Measurements from ENCODE around the gene KCND1.

GRCh38 chrX:48983081-48983480 lies 11.4 kb upstream of the KCND1 start:
- TF ChIP-seq POLR2A (IDR thresholded peaks at IDR 0.05) (no peak), POLR2AphosphoS5 (IDR thresholded peaks at IDR 0.05) (no peak), EP300 (IDR thresholded peaks at IDR 0.05) (no peak)
- TF ChIP-seq, protein P1, sequence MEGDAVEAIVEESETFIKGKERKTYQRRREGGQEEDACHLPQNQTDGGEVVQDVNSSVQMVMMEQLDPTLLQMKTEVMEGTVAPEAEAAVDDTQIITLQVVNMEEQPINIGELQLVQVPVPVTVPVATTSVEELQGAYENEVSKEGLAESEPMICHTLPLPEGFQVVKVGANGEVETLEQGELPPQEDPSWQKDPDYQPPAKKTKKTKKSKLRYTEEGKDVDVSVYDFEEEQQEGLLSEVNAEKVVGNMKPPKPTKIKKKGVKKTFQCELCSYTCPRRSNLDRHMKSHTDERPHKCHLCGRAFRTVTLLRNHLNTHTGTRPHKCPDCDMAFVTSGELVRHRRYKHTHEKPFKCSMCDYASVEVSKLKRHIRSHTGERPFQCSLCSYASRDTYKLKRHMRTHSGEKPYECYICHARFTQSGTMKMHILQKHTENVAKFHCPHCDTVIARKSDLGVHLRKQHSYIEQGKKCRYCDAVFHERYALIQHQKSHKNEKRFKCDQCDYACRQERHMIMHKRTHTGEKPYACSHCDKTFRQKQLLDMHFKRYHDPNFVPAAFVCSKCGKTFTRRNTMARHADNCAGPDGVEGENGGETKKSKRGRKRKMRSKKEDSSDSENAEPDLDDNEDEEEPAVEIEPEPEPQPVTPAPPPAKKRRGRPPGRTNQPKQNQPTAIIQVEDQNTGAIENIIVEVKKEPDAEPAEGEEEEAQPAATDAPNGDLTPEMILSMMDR (IDR thresholded peaks at IDR 0.05), result no peak

Data from stomach (tissue), 4 donors.